HuH-7.5 (cell line): Measurements from ENCODE around the gene TSPAN9.

Experiments
- DNase-seq: peaks from one replicate; pipeline ENCODE4 v3.0.0; 2011; ENCODE audit warnings: low spot score

Gene TSPAN9

GRCh38 chr12:3187846-3188770 lies 110.9 kb downstream of the TSPAN9 start:
- no peak for DNase-seq

DNA sequence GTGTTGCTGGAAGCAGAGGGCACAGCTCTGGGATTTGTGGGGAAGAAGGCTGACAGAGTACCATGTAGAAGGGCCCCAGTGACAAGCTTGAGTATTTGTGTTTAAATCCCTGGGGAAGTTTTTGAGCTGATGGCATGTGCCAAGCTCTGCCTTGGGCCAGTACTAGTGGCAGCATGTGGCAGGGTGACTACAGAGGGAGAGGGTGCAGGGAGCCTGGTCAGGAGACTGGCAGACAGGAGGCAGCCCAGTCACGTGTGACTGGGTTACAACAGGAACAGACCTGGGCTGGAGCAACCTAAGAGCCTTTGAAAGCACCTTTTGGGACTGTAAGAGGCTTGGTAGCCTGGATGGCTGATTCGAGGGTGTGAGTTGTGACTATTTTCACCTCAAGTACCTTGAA lies 112.1 kb downstream of the TSPAN9 start:
- no peak for DNase-seq

- no peak for DNase-seq
Observed at GRCh38 chr12:3190101-3190500, 112.9 kb downstream of the TSPAN9 start.

DNA sequence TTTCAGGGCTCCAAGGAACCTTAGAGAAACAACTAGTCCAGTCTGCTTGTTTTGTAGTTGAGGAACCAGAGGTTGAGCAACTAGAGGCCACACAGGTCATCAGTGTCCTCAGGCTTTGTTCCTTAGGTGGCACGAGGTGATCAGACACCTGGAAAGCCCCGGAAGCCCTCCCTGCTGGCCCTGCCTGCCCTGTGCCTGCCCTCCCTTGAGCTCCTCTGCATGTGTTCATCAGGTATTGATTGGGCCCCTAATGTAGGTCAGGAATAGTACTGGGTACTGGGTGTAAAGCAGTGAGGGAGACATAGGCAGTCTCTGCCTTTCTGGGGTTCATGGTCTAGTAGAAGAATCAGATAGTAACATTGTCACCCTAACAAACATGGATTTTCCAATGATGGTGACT lies 114.3 kb downstream of the TSPAN9 start:
- no peak for DNase-seq

DNA sequence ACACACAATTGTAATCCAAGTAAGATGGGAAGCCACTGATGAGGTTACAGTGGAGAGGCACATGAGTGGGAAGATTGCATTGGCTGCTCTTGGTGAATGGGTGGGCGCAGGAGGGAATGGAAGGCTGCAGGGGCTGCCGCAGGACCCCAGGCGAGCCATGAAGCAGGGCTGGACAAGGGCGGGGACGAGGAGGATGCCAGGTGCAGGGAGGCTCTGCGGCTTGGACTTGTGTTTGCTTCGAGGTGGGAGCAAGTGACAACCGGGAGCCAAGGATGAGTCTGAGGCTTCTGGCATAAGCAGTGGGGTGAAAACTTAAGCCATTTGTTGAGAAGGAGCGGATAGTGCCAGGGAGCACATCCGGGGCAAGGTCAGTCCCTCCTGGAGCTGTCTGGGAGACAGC lies 115.0 kb downstream of the TSPAN9 start:
- DNase-seq = no peak

DNA sequence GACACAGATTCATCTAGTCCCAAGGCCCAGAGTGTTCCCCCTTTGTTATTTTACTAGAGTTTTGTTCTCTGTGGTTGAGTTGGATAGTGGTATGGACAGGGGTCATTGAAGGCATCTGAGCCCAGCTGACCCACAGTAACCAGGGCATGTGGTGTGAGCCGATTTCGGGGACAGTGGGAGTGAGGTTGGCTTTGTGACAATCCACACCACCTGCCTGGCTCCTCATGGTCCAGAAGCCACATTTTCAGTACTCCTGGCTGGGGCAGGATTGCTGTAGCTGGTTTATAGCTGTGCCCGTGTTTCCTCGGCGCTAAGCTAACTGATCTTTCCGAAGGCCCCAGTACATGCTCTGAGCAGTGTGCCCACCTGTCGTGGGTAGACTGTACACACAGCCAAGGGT lies 116.0 kb downstream of the TSPAN9 start:
- no peak for DNase-seq

DNA sequence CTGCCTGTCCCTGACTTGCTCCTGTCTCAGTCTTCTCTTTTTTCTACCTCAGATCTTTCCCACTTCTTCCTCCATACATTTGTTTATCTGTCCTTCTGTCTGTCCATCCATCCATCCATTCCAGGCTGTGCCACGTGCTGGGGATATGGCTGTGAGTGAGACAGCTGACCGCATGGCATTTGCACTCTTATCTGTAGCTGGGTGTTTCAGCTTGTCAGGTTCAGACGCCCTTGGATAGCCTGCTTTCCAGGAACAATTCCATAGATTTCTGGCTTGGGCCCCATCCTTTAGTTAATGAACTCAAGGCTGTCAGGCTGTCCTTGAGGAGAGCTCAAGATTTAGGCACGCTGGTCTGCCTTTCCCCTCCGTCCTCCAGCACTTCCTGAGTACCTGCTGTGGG lies 116.6 kb downstream of the TSPAN9 start:
- DNase-seq = no peak

DNA sequence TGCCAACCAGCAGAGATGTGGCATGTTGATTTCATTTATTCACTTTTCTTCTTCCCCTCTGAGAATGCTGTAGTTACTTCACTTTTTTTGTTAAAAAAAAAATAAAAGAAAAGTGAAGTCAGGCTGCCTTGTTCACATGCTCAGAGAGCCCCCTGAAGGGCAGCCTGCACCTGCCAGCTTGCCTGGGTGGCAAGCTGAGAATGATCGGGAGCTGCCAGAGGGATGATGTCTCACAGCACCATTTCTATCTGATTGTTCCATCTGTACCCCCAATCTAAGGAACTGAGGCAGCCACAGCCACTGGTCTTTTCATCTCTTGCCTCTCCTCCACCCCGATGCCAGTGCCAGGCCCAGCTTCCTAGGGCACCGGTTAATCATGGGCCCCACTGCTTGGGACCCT lies 118.2 kb downstream of the TSPAN9 start:
- no peak for DNase-seq

GRCh38 chr12:3195859-3196483 lies 118.8 kb downstream of the TSPAN9 start:
- no peak for DNase-seq

- no peak for DNase-seq
Observed at GRCh38 chr12:3196488-3196887, 119.3 kb downstream of the TSPAN9 start.

DNA sequence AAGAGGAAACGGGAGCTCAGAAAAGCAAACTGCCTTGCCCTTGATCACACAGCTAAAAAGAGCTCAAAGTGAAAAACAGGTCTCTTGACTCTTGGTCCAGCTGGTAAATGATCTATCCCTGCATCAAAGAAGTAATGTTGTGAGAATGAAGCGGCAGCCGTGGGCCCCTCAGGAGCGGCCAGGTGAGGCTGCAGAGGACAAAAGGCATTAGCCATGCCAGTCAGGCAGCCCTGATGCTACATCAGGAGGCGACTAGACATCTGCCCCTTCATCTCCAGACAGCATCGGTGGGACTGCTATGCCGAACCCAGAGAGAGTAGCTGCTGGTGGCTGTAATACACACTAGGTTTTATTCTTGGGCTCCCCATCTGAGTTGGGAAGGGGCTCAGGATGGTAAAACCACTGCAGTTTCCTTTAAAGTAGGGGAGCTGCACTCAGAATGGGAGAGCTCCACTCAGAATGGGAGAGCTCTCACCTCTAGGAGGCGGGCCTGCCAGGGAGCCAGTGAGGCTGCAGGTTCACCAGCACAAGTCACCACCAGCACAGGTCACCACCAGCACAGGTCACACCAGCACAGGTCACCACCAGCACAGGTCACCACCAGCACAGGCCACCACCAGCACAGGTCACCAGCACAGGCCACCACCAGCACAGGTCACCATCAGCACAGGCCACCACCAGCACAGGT lies 120.1 kb downstream of the TSPAN9 start:
- no peak for DNase-seq

GRCh38 chr12:3199551-3200031 lies 122.4 kb downstream of the TSPAN9 start:
- no peak for DNase-seq

DNA sequence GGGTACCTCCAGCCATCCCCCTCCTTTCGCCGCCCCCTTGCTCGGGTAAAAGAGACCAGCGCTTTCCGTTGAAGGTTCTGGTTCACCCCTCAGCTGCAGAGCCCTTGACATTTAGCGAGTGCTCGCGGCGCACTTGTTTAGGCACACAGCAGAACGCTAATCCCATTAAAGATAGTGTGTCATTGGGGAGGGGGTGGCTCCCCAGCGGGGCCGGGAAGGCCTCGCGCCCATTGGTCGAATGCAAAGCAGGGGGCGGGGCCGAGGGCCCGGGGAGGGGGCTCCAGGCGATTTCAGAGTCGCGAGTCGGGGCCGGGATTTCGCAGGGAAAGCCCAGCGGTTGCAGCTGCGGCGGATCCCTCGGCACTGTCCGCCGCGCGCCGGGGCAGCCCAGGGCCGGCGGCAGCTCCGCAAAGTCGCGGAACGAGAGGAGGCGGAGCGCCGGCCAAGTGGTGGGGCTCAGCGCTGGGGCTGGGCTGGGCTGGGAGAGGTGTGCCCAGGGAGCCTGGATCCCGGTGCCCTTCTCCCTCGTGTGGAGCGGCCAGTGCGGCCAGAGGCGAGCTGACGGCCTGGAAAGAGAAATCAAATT lies 122.9 kb downstream of the TSPAN9 start:
- no peak for DNase-seq

GRCh38 chr12:3200814-3201233 lies 123.6 kb downstream of the TSPAN9 start:
- no peak for DNase-seq

DNA sequence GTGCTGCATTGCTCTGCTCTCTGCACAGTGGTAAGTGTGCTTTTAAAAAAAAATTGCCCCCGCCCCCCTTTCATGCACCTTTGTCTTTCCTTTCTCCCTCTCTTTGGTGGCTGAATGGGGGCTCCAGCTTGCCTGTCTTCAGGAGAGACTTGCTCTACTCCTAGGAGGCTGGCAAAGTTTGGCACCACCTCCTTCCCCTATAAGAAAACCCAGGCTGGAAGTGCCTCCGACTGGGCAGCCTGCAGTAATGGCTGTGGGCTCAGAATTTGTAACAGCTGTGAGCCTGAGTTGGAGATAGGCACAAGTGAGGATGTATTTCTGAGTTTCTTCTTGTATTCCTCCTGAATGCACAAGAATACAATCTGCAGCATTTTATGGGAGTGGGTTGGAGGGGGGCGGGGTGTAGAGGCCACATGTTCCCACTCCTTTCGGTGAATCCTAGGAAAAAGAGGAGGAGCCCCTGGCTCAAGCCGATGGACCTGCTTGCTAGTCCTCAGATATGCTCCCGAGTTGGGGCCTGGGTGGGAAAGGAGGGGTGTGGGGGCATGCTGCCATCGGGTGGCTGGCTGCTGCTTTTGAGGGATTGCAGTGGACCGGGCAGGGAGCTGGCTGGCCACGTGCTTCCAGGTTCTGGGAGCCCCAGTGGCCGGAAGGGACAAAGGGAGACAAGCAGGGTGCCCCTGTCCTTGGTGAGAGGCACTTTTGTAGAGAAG lies 124.3 kb downstream of the TSPAN9 start:
- DNase-seq = no peak

DNA sequence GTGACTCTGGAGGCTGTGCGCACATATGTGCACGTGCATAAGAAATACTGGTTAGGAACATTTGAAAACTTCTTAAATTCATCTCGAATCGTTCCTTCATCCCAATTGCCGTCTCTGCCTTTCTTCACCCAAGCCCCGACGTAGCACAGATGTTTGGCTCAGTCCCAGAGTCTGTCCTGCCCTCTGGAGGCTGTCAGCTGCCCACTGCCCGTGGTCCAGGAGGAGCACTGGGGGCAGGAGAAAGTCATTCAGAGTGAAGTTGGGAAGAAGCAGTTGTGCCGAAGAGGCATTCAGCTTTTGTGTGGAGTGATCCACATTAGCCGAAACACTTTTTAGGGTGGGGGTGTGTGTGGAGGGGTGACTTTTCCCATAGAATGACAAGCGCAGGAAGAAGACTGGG lies 124.9 kb downstream of the TSPAN9 start:
- no peak for DNase-seq

DNA sequence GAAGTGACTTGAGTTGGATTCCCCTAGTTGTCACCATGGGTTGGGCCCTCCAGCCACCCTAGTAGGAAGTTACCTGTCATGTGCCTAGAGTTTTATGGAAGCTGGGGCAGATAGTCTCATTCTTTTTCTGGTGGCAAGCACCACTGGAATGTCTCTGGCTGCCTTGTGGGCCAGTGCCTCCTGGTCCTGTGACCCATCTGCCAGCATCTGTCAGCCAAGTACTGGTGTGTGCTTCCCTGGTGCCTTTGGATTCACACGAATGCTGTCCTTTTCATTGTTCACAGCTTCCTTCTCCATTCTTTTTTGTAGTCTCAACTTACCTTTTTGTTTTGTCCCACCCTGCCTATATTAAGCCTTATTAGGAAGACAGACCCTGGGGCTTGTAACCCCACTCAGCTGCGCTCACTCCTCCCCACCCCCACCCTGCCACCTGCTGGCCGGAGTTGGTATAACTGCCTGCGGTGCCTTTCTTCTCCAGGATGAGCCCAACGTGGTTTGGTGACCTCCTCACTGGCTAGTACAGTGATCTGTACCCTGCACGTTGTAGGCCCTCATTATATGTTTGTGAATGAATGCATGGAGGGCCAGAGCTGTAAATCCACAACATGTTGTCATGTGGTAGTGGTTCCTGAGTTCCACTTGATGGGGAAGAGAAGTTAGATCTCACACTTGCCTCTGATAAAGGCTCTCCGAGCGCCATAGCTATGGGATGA lies 125.7 kb downstream of the TSPAN9 start:
- peak; percentile 98 for DNase-seq

DNA sequence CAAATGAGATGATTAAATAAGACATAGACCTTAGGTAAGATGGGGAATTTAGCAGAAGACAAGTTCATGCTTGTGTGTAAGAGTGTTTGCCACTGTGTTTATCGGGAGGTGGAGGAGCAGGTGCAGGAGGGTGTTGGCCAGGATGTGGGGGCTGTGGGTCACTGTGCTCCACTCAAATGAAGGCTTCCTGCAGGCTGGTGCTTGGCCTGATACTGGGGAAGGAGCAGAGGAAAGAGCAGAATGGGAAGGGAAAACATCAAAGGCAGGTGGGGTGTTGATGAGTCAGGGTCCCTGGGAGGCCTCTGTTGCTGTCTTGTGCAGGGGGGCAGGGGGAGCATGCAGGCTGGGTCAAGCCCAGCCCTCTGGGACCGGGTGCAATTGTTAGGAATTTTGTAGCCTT lies 126.5 kb downstream of the TSPAN9 start:
- no peak for DNase-seq

DNA sequence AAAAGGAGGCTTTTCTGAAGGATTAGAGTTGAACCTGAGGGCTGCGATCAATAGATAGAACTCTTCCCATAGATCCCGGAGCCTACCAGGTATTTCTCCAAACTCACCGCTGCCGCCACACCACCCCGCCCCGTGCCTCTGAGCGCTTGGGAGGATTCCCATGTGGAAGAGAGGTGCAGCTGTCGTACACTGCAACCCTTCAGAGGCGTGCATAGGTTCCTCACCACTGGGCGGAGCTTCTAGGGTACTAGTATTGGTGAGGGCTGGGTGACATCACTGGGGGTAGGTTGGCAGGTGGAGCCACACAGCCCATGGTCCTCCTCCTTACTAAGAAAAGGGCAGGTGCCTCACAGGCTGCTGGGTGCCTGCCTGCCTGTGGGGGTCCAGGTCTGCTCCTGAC lies 127.0 kb downstream of the TSPAN9 start:
- DNase-seq = no peak

DNA sequence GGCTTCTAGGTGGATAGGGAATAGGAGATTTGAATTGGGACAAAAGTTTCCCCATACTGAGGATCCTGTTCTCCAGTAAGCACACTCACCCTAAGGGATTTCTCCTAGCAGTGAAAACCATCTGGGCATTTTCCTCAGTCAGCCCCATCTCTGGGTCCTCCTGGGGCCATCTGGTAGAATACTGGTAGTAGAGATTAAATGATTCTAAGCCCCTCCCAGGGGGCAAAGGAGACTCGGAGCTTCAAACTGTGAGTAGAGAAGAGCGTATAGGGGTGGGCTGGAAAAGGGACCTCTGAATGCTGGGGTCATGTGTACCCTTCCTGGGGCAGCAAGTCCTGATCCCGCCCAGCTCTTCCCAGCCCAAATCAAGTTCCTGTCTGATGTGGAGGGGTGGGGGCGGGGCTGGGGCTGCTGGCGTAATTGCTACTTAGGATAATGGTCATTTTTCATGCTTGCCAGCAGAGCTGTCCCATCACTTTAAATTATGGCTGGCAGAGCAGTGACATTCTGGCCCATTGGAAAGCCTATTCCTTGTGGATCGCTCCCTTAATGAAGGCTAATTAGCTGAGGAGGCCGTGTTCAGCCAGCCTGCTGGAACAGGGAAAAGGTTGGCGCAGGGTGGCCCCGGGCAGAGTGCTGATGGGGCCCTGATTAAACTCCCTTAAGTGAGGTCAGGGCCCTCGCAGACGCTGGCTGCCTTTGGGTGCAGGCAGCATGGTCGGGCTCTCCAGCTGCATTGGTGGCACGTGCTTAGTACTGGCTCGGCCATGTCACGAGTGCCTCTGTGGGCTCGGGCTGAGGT lies 127.8 kb downstream of the TSPAN9 start:
- DNase-seq = no peak
